Brain pericyte (primary cell): Measurements from ENCODE around the gene AP3S2.
"Not testable (repeated sequence)": the region's sequence is repeated elsewhere in the genome, so short reads cannot be mapped to it uniquely, and the experiment has no call there.

Experiments used
- DNase-seq: peaks from one replicate; pipeline ENCODE4 v3.0.0-alpha.2; 2012; ENCODE audit warnings: low read depth, low spot score

Gene AP3S2

DNA sequence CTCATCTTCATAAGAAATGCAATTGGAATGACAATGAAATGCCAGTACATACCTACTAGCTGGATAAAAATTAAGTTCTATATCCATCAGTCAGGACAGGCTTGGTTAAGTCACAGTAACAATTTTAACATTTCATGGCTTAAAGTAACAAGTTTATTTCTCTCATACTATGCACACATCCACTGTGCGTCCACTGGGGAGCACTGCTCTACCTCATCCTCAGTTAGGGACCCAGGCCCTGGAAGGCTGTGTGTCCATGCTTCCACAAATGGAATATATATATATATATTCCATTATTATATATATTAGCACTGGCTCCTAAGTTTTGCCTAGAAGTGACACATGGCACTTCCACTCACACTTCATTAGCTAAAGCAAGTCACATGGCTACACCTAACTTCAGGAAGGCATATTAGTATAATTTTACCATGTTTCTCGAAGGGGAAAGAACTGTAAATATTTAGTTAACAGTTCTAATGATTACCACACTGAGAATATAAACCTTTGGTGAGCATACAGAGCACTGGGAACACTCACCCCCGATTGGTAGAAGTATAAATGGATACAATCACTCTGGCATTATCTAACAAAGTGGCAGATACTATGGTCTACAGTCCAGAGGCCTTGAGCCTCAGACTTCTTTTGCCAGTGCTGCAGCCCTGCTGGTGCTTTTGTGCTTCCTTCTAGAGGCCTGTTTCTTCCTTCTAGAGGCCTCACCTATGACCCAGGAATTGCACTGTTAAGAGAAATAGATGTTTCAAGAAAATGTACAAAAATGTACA is 28.6 kb downstream of the AP3S2 start:
- no peak for DNase-seq

DNA sequence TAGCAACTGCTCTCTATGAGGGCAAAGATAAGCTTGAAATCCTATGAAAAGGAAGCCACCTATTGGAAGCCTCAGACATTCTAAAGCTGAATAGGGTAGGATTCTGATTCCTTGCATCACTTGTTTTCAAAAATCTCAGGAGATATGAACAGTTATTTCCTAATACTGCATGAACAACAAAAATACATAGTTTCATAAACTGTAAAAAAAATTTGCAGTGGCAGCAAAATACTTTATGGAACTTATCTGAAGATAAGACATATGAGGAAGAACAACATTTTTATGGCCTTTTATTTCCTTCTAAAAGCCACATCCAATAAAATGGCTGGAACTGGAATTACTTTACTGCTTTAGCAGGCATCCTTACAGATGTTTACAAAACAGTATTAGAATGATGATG is 29.9 kb downstream of the AP3S2 start:
- DNase-seq = no peak

DNA sequence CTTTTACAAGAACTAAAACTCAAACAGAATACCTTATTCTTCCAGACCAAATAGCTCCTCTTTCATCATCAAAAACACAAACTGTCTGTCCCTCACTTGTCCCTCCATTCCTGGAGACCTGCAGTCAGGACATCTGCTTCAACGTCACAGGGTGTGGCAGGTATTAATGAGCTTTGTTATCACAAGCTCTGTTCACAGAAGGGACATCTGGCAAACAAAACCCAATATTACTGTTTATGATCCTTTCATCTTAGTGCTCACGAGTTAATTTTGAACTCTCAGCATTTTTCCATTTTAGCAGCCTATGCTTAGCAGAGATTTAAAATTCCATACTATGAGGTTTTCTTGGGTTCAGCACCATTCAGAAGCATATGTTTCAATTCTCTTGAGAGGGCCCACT is 32.9 kb downstream of the AP3S2 start:
- DNase-seq = no peak

DNA sequence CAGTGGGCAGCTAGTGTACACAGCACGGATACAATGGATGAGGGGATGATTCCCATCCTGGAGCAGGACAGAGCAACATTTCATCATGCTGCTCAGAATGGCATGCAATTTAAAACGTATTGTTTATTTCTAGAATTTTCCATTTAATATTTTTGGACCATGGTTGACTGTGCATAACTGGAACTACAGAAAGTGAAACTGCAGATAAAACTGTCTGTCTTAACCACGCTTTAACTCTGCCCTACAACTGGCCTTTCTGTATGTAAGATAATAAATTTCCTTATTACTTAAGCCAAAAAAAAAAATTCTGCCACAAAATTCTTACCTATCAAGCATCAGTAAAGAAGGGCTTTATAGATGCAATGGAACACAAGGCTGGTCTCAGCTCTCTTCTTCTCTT is 33.4 kb downstream of the AP3S2 start:
- no peak for DNase-seq

DNA sequence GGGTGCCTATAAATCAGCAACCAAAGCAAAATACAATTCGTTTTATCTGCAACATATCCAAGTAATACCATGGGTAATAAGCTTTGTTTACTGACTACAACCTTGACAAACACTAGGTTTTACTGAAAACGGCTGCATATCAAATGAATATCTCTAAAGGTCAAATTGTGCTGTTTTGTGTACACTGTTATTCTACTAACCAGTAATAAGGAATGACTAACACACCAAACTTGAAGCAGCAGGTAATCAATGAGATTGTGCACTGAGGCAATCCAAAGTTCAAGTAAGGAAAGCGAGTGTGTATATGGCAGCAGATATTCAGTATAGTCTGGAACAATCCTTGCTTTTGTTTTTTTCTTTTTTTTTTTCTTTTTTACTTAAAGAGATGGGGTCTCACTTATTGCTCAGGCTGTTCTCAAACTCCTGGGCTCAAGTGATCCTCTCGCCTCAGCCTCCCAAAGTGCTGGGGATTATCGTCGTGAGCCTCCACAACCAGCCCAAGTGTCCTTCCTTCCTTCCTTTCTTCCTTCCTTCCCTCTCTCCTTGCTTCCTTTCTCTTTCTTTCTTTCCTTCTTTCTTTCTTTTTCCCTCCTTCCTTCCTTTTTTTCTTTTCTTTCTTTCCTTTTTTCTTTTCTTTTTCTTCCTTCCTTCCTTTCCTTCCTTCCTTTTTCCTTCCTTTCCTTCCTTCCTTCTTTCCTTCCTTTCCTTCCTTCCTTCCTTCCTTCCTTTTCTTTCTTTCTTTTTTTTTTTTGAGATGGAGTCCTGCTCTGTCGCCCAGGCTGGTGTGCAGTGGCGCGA is 34.9 kb downstream of the AP3S2 start:
- no peak for DNase-seq

DNA sequence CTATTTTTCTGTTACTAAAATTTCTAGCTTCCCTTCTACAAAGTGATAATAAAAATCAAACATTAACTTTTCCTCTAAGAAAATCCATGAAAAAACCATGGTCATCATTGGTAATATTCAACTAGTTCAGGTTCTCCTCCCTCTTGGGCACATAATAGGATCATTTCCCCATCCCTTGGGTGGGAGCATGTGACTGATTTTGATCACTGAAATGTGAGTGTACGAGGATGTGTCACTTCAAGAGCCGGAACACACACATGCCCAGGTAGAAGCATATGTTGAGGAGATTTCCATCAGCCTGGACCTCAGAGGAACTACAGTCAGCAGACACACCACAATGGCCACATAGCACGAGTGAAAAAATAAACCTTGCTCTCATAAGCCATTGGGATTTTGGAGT is 36.1 kb downstream of the AP3S2 start:
- DNase-seq = no peak

DNA sequence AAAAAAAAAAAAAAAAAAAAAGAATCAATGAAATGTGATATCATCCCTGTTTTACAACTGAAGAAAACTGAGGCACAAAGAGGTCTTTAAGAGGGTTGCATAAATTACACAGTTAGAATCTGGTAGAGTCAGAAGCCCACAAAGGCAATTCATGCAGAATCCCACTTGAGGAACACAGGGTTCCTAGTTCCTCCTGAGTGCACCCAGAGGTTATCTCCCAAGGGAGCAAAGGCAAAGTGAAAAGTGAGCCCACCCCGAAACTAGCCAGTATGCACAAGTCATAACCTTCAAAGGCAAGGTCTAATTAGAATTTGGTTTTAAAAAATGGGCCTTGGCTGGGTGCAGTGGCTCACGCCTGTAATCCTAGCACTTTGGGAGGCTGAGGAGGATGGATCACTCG is 37.8 kb downstream of the AP3S2 start:
- DNase-seq = no peak

DNA sequence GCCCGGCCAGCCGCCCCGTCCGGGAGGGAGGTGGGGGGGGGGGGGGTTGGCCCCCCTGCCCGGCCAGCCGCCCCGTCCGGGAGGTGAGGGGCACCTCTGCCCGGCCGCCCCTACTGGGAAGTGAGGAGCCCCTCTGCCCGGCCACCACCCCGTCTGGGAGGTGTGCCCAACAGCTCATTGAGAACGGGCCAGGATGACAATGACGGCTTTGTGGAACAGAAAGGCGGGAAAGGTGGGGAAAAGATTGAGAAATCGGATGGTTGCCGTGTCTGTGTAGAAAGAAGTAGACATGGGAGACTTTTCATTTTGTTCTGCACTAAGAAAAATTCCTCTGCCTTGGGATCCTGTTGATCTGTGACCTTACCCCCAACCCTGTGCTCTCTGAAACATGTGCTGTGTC is 38.9 kb downstream of the AP3S2 start:
- DNase-seq = not testable (repeated sequence)

DNA sequence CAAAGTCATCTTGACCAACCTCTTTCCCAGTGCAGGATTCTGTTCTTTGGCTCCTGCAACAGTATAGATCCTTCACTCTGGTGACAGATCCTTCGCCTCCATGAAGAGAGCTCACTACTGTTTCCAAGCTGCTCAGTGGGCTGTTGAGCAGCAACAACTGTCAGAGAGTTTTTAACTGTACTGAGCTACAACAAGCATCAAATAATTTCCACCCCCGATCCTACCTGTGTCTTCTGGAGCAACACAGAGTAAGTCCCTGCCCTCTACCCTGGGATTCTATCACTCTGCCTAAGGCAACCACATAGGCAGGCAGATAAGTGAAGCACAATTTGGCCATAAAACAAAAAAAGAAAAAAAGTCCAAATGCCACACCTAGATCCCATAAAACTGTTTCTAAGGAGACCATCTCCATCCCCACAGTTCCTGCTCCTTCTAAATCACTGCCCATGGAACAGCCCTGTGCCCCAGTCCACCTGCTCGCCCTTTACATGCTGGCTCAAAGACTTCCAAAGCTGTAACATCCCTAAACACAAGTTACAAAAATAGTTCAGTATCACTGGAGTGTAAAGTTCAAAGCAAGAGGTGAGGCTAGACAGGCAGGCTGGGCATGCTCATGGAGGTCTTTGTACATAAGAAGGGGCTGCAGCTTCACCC is 41.3 kb downstream of the AP3S2 start:
- DNase-seq = no peak

DNA sequence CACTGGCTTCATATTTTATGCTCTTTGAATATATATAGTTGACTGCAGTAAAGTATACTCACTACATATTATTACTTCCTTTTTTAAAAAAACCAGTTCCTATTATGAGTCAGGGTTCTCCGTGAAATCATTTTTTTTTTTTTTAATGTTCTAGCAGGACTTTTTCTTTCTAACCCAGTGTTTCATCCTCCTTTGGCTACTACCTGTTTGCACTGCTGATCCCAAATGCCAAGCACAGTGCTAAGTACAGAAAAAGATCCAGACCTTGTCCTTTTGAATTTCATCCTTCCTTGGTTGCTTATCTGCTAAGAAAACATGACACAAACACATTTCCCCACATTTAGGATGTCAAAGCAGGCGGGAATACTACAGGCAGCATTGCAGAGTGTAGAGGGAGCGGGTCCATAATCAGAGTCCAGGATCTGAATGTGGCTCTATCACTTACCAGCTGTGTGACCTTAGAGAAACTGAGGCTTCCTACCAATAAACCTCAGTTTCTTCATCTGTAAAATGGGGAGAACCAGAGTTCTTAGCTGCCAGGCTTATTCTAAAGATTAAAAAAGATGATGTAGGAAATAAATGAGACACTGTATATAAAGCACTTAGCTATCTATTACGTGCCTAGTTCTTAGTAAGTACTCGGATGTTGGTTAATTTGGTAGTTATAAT is 42.0 kb downstream of the AP3S2 start:
- no peak for DNase-seq

DNA sequence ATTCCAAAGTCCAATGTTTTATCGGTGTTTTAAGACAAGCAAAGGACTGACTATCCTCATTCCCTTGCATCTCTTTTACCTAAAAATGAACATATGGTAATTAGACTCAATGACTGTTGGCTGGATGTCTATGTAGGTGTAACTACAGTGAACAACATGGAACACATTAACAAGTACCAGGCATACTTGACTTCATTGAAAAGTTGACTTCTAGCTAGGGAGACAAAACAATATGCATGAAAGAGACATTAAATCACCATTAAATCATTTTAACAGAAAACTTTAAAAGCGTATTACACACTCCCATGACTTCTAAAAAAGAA is 44.9 kb downstream of the AP3S2 start:
- no peak for DNase-seq

DNA sequence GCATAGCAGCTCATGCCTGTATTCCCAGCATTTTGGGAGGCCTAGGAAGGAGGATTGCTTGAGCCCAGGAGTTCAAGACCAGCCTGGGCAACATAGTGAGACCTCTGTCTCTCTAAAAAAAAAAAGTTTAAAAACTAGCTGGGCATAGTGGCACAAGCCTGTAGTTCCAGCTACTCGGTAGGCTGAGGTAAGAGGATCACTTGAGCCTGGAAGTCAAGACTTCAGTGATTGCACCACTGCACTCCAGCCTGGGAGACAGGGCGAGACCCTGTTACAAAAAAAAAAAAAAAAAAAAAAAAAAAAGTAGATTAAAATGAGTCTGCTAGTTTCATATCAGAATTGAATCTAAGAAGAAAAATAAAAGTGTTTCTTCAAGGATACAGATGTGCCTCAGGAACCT is 46.7 kb downstream of the AP3S2 start:
- no peak for DNase-seq

DNA sequence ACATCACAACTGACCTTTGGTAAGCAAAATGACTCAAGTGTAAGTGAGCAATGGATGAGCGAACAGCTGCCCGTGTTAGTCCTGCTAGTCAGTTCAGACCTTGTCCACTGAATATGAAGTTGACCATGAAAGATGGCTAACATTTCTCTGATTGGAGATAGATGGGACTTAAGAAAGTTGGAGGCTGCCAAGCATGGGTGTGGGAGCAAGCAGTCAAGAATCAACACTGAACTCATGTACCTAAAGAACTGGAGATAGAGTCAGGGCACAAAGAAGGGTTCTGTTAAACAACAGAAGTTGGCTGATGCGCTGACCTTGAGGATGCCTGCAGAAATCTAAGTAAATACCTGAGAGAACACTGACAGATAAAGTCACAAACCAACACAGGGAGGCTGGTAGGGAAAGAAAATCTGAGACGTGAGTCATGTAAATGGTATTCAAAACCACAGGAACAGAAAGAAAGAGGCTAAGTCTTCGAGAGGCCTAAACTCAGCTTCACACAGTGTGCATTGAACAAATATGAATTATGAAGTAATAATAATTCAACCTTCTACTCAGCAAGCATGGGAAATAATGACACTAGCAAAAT is 48.4 kb downstream of the AP3S2 start:
- peak; percentile 63 for DNase-seq

DNA sequence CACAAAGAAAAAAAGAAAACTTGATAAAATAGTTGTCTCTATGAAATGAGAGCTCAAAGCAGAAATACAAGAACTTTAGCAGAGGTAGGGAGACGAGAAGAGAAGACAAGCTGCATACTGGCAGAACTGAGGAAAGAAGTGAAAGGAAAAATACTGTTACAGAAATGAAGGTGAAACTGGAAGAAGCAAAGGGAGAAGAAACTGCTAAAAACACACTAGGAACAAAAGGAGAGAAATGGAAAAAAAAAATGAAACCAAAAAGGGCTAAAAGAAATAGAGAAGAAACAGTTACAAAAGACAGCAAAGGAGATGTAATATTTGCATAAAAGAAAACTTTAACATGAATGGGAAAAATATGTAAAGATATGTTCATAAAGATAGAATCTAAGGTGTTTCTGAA is 51.8 kb downstream of the AP3S2 start:
- DNase-seq = no peak

DNA sequence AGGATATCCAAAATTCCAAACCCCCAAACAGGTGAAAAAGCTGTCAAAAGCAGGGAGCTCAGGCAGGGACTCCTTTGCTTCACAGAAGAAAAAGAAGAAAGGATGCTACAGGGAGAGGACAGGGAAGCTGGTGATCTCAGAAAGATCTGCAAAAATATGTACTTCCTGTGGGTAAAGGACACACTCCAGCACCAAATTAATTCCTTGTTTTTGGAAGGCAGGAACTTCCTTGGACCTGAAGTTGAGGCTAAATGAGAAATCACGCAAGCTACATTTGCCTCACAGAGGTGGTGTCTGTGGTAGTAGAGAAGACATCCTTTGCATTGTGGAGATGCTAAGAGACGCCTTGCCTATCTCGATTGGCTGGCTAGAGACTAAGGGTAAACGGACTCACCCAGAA is 52.5 kb downstream of the AP3S2 start:
- DNase-seq = no peak

DNA sequence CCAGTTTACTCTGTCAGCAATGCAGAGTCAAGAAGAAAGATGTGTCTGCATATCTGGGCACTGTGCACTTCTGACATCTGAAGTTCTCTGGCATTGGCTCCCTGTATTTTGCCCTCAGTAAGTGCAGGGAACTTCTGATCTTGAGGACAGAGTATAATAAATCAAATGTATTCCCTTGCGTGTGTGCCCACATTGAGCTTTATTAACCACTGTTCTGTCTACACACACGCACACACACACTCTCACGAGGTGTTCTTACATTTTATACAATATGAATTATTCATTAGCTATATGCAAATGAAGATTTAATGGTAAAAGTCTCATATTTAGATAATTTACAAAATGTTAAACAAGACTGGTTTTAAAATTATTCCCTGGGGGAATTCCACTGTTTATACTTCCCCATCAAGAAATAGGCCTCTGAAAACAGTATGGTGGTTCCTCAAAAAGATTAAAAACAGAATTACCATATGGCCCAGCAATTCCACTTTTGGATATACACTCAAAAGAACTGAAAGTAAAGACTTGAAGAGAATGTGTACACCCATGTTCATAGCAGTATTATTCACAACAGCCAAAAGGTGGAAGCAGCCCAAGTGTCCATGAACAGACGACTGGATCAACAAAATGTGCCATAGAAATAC is 54.5 kb downstream of the AP3S2 start:
- no peak for DNase-seq

DNA sequence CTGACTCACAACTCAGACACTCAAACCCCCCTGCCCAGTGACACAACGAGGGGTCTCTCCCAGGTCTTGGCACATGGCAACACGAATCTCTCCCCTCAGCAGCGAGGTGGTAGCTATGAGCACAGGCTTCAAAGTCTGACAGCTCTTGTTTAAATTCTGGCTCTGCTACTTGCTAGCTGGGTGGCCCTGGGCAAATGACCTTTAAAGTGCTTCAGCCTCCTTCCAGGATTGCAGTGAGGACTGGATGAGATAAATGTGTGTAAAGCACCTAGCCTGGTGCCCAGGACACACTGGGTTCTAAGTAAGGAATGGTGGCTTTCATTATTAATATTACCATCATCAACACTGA is 56.0 kb downstream of the AP3S2 start:
- no peak for DNase-seq

DNA sequence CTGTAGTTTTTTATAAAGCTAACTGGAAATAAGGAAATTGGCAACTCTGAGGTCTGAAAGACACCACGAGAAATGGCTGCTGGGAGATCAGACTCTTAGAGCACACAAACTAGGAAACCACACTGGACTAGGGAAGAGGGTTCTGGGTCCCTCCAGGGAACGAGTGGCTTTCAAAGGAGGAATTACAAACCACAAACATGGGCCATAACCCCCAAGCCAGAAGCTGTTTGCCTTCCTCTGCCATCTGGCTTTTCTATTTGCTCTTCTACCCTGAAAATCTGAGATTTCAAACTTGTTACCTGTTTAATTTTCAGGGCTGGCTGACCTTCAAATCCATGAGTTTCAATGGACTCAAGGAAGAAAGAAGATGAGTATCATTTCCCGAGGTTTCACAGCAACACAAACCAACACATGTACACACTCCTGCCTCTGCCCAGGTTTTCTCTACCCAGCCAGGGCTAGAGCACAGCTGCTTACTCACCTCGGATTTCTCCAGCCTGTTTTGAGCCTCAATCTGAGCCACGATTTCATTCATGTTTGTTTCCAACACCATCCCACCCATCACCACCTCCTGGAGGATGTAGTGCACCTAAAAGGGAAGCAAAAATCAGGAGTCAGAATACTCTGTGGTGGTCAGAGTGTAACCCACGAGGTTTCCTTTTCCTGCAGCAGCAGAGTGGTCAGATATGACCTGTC is 56.5 kb downstream of the AP3S2 start:
- no peak for DNase-seq

DNA sequence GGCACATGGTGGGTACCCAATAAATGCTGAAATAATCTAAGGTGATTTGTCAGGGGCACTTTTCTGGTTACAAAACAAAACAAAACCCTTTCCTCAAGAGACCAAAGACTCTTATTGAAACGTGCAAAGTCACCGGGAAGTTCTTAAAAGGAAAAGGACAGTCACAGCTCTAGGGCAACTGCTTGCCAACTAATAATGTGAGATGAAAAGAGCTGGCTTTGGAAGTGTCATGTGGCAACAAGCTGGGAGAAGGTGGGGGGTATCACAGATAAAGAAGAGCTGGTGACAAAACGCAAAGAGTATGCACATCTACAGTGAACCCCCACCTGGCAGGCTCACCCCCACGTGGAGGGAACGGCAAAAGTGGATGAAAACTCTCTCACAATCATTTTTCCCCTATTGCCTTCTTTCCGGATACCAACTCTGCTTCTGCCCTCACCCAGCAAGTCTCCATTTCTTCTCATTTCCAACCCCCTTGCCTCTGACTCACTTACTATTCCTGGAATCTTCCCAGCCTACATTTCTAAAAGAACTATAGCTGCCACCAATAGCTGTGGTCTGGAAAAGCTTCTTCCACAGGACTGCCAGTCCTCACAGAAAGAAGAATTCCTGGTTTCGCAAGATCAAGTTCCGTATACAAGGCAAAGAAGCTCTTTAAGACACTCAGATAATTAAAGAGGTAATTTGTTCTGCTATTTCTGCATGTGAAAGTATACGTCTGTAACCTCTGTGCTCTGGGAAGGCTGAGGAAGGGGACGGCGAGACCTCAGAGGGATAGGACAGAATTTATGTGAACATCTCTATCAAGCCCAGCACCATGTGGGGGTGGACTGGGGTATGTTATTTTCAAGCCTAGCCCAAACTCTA is 57.3 kb downstream of the AP3S2 start:
- peak; percentile 47 for DNase-seq

DNA sequence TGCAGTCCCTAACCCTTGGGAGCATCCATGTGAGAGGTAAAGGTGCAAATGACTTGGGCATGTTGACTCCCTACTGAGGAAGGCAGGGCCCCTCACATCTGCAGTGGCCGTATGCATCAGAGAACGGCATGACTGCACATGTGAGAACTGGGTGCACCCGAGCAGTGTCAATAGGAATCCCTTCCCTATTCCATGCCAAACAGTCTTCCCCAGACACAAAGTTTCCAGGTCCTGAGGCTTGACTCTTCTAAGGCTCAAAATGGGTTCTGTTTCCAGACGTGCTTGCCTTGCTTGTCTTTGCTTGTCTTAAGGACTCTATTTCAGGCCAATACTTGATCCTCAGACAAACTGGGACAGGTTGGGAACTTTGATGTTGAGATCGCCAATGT is 58.6 kb downstream of the AP3S2 start:
- DNase-seq = no peak
